C4-2B (cell line): ENCODE measurements around the gene TEX29.

Experiments used
- ZFX ChIP-seq: fragments of 450-650 bp; IDR thresholded peaks from 2 replicates; pipeline ENCODE4 v1.6.1; 2017
- TF ChIP-seq, protein P1 (sequence below): fragments of 450-650 bp; conservative IDR thresholded peaks from 2 replicates; pipeline ENCODE4 v1.5.1; 2017; ENCODE audit warnings: mild to moderate bottlenecking

DNA sequence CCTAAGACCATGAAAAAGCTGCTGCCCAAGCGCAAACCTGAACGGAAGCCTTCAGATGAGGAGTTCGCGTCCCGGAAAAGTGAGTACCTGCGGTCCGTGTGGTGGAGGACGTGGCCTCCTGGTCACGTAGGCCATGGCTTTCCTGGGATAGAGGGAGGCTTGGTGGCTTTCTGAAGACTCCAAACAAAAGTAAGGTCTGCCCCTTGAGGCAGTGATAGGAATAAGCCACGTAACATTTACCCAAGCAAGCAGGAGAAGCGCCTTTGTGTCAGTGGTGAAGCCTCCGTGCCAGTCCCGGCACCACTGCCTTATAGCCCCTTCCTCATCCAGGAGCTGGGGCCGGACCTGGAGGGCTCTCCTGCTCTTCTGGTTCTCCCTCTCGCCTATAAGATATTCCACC is 34.3 kb upstream of the TEX29 start:
- TF ChIP-seq, protein P1, sequence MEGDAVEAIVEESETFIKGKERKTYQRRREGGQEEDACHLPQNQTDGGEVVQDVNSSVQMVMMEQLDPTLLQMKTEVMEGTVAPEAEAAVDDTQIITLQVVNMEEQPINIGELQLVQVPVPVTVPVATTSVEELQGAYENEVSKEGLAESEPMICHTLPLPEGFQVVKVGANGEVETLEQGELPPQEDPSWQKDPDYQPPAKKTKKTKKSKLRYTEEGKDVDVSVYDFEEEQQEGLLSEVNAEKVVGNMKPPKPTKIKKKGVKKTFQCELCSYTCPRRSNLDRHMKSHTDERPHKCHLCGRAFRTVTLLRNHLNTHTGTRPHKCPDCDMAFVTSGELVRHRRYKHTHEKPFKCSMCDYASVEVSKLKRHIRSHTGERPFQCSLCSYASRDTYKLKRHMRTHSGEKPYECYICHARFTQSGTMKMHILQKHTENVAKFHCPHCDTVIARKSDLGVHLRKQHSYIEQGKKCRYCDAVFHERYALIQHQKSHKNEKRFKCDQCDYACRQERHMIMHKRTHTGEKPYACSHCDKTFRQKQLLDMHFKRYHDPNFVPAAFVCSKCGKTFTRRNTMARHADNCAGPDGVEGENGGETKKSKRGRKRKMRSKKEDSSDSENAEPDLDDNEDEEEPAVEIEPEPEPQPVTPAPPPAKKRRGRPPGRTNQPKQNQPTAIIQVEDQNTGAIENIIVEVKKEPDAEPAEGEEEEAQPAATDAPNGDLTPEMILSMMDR: no peak; the same call in 1 of the 2 replicates
- TF ChIP-seq ZFX: no peak
